GM12878 (cell line): ENCODE results near the gene TTLL4. TPM values are rescaled to one million over a fixed set of nuclear protein-coding genes. Genes with fewer than 3 reads are reported as not detected.

Source experiments
- ATAC-seq: fragments of 200-7000 bp; cut with Tn5 transposase; 3 replicates; pipeline ENCODE4 v1.9.1; 2020; ENCODE audit warnings: mild to moderate bottlenecking, moderate library complexity
- BruUV-seq: library from RNA; stranded (reverse); fragments of 400-500 nt; replicated peaks from 2 replicates; lab custom pipeline; 2021; lab: Mats Ljungman, UMichigan
- CTCF ChIA-PET: fragments of 300-600 bp; sonication (Branson Sonifier 250); formaldehyde crosslinking; extraction: SDS; loops from one replicate; lab custom pipeline; 2021; ENCODE audit warnings: inconsistent platforms; lab: Yijun Ruan, JAX
- POLR2A ChIA-PET: fragments of 350-600 bp; formaldehyde crosslinking; extraction: SDS; loops from one replicate; lab custom pipeline; 2021; ENCODE audit warnings: inconsistent platforms; lab: Charles Lee
- RAD21 ChIA-PET: fragments of 300-600 bp; sonication (Branson Sonifier 250); formaldehyde crosslinking; loops from one replicate; lab custom pipeline; 2023; ENCODE audit warnings: antibody characterized with exemption; ENCODE audit not compliant: unreplicated experiment; lab: Charles Lee
- SMC1A ChIA-PET: fragments of 300-600 bp; sonication (Branson Sonifier 250); formaldehyde crosslinking; loops from one replicate; lab custom pipeline; 2023; ENCODE audit not compliant: unreplicated experiment, uncharacterized antibody; lab: Charles Lee
- DNase-seq: peaks from one replicate; pipeline ENCODE4 v3.0.0-alpha.2; 2011; ENCODE audit warnings: low read depth, low spot score
- FAIRE-seq: peaks from 3 replicates; lab custom pipeline; 2011; peaks lifted over from hg19 to GRCh38; lab: Jason Lieb, UNC
- H2AFZ ChIP-seq: 2 replicates; pipeline ENCODE4 v1.6.0; 2011; ENCODE audit warnings: low read depth, low read length, control low read depth; ENCODE audit not compliant: control insufficient read depth
- H3K27ac ChIP-seq: 2 replicates; pipeline ENCODE4 v1.5.1; 2011; ENCODE audit warnings: control low read depth; ENCODE audit not compliant: control insufficient read depth, insufficient read depth
- H3K27me3 ChIP-seq, 2 experiments: replicated peaks in 1 of 2; 2 replicates each; pipeline versions ENCODE4 v1.6.0 to v1.6.1; 2011; ENCODE audit warnings: low read length in 1 of 2; ENCODE audit not compliant: control insufficient read depth in 2 of 2, insufficient read depth in 2 of 2
- H3K36me3 ChIP-seq, 2 experiments: 2 replicates each; pipeline ENCODE4 v1.5.1; 2011; ENCODE audit warnings: low read length in 1 of 2; ENCODE audit not compliant: control insufficient read depth in 2 of 2, insufficient read depth in 2 of 2
- H3K4me1 ChIP-seq: 2 replicates; pipeline ENCODE4 v1.6.1; 2011; ENCODE audit warnings: mild to moderate bottlenecking, low read length, moderate library complexity, mixed read lengths; ENCODE audit not compliant: control insufficient read depth, insufficient read depth
- H3K4me2 ChIP-seq: 2 replicates; pipeline ENCODE4 v1.6.0; 2011; ENCODE audit warnings: control low read depth; ENCODE audit not compliant: control insufficient read depth, insufficient read depth
- H3K4me3 ChIP-seq: fragments of 200-600 bp; sonication (generic); 2 replicates; pipeline ENCODE4 v1.5.1; 2016
- H3K79me2 ChIP-seq: 2 replicates; pipeline ENCODE4 v1.6.0; 2011; ENCODE audit warnings: low read length; ENCODE audit not compliant: control insufficient read depth, insufficient read depth
- H3K9ac ChIP-seq: 2 replicates; pipeline ENCODE4 v1.8.0; 2011; ENCODE audit warnings: low read length, control low read depth, mixed read lengths; ENCODE audit not compliant: control insufficient read depth, insufficient read depth
- H3K9me3 ChIP-seq: replicated peaks from 3 replicates; pipeline ENCODE4 v1.5.1; 2011; ENCODE audit warnings: mild to moderate bottlenecking, low read length; ENCODE audit not compliant: control insufficient read depth, insufficient read depth
- H4K20me1 ChIP-seq: 2 replicates; pipeline ENCODE4 v1.6.0; 2011; ENCODE audit not compliant: control insufficient read depth, insufficient read depth
- JUND ChIP-seq: IDR thresholded peaks from 2 replicates; pipeline ENCODE4 v1.6.1; 2012; ENCODE audit warnings: low read depth, mild to moderate bottlenecking, low read length, improper control_type of control experiment, moderate library complexity
- NBN ChIP-seq: fragments of 450-650 bp; IDR thresholded peaks from 2 replicates; pipeline ENCODE4 v1.6.1; 2016
- NFIC ChIP-seq: IDR thresholded peaks from 2 replicates; pipeline ENCODE4 v1.6.1; 2012; ENCODE audit warnings: low read depth, mild to moderate bottlenecking, inconsistent platforms, low read length, moderate library complexity
- RCOR1 ChIP-seq: conservative IDR thresholded peaks from 2 replicates; pipeline ENCODE4 v1.6.1; 2012; ENCODE audit warnings: low read depth, low read length, improper control_type of control experiment
- YBX1 ChIP-seq: fragments of 450-650 bp; IDR thresholded peaks from 2 replicates; pipeline ENCODE4 v1.6.1; 2016; ENCODE audit warnings: antibody characterized with exemption
- YY1 ChIP-seq: IDR thresholded peaks from 2 replicates; pipeline ENCODE4 v1.6.1; 2011; ENCODE audit warnings: low read depth, mild to moderate bottlenecking, low read length
- ZNF622 ChIP-seq: fragments of 450-650 bp; IDR thresholded peaks from 2 replicates; pipeline ENCODE4 v1.6.1; 2017; ENCODE audit warnings: mild to moderate bottlenecking, inconsistent platforms
- WGBS: methylation state at CpG from one replicate; pipeline ENCODE4 v1.1.6; 2016; ENCODE audit warnings: low lambda C conversion rate; ENCODE audit not compliant: insufficient replicate concordance, insufficient coverage; ENCODE audit errors: missing lambda C conversion rate; 5-methylcytosine and 5-hydroxymethylcytosine counted together
- in situ Hi-C: fragments of 300-500 bp; cut with MboI; formaldehyde crosslinking; loops from 9 replicates; pipeline ENCODE4 v1.14.3; 2018; ENCODE audit warnings: mixed read lengths
- intact Hi-C: fragments of 100-400 bp; cut with micrococcal nuclease; formaldehyde crosslinking; loops from one replicate; pipeline ENCODE4 v1.14.2; 2022; ENCODE audit not compliant: unreplicated experiment
- polyA plus RNA-seq, 11 experiments: library from polyadenylated mRNA; depleted of rRNA in 4 of 11; unstranded in 6 of 11; stranded (reverse) in 5 of 11; fragments of >200 nt; fragmentation: Nextera tagmentation in 4 of 11; fragmentation: Illumina TruSeq in 1 of 11; extraction: Ambion mirVana in 4 of 11; extraction: Trizol in 1 of 11; gene quantifications; 1 replicate in 1 of 11; 2 replicates in 10 of 11; pipeline versions ENCODE4 v1.2.1 to v1.2.3, GENCODE V29; 2011 to 2016; ENCODE audit warnings: inconsistent platforms in 2 of 11, missing spikeins in 2 of 11, low read depth in 1 of 11
- total RNA-seq, 4 experiments: library from RNA; depleted of rRNA in 3 of 4; stranded (reverse); fragments of >200 nt in 3 of 4; fragmentation: Illumina TruSeq in 1 of 4; extraction: Trizol in 1 of 4; gene quantifications; 2 replicates each; pipeline versions ENCODE4 v1.2.1 to v1.2.3, GENCODE V29; 2013 to 2021
- TF ChIP-seq, protein P1 (sequence below): IDR thresholded peaks from 2 replicates; pipeline ENCODE4 v1.6.1; 2012; ENCODE audit warnings: mild to moderate bottlenecking, low read depth, low read length
- TF ChIP-seq, protein P2 (sequence below): IDR thresholded peaks from 2 replicates; pipeline ENCODE4 v1.6.1; 2011; ENCODE audit warnings: borderline replicate concordance, low read depth, mild to moderate bottlenecking, moderate library complexity, low read length; ENCODE audit not compliant: insufficient read depth, poor library complexity, severe bottlenecking

The TTLL4 gene
- total and polyA plus RNA-seq, 10 of the 15 experiments (the other 5 are each of a cell fraction or from before 2014, with no cell fraction given), result 16.6 to 63.1 (median 32.9) TPM

DNA sequence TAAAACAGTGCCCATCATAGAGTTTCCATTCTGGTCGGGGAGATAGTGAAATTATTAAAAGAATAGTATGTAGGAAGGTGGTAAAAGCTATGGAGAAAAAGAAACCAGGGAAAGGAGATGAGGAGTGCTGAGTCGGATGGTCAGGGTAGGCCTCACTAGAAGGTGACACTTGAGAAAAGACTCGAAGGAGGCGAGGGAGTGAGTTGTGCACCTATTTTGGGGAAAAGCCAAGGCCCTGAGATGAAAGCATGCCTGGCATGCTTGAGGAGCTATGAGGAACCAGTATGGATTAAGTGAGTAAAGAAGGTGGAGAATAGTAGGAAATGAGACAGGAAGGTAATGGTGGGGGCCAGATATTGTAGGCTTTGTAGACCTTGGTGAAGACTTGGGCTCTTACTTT, 7.3 kb upstream of the TTLL4 start:
- no peak for TF ChIP-seq YBX1
- no peak for TF ChIP-seq ZNF622
- no peak for TF ChIP-seq YY1
- TF ChIP-seq JUND, result no peak
- ChIA-PET RAD21 (no interaction called here), SMC1A (no interaction called here), POLR2A (no interaction called here), CTCF (no interaction called here)
- no peaks in the 10 kb centered on the region for H3K9me3 ChIP-seq
- FAIRE-seq (no peak), DNase-seq (no peak), ATAC-seq (no peak)
- intact Hi-C loops (no loop called here), in situ Hi-C loops (no loop called here)
- H3K79me2 ChIP-seq, result no peaks in the 10 kb centered on the region
- peaks cover 0 to 2% of the 10 kb centered on the region in 2 experiments; a peak in 1 of 4 replicates for H3K36me3 ChIP-seq
- no peak overlapping the region for H3K9ac ChIP-seq
- no peak overlapping the region for H3K4me3 ChIP-seq
- H3K27me3 ChIP-seq, result no peaks in the 10 kb centered on the region
- no peaks in the 10 kb centered on the region for H4K20me1 ChIP-seq
- no TSS peak for BruUV-seq
- H3K4me2 ChIP-seq, result no peak overlapping the region
- peaks cover 7% of the 10 kb centered on the region for H3K4me1 ChIP-seq
- no peak overlapping the region for H2AFZ ChIP-seq
- no peak overlapping the region for H3K27ac ChIP-seq
- 86% methylated on average over 4 of the region's 4 CpGs for whole genome bisulfite sequencing

DNA sequence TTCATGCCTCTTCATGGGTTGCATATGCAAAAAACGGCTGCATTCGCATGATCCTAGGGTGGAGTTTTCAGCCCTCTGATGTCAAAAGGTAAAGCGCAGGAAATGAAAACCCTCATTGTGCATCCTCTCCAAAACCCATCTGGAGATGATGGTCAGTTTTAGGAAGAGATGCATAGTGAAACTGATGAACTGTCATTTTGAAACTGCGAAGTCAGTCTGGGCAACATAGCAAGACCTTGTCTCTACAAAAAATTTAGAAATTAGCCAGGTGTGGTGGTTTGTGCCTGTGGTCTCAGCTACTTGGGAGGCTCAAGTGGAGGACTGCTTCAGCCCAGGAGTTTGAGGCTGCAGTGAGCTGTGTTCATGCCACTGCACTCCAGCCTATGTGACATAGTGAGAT, 2.5 kb upstream of the TTLL4 start:
- no peak overlapping the region for H3K9ac ChIP-seq
- H2AFZ ChIP-seq, result no peak overlapping the region
- peaks cover 20% of the 10 kb centered on the region for H3K79me2 ChIP-seq
- H4K20me1 ChIP-seq, result no peaks in the 10 kb centered on the region
- intact Hi-C loops, result no loop called here
- ChIA-PET RAD21 (interaction anchor here (1.0 kb wide), 1 partner anchor 190 kb away, joined by 6 read pairs; no protein-coding TSS in a partner anchor), CTCF (interaction anchor here (0.7 to 1.5 kb wide), 6 partner anchors 22 to 669 kb away, joined by 3 to 8 read pairs (median 3); partner anchors contain the start of genes BCS1L and ZNF142), POLR2A (interaction anchor here (0.7 kb wide), 1 partner anchor 490 kb away, joined by 4 read pairs; no protein-coding TSS in a partner anchor), SMC1A (interaction anchor here (0.9 to 1.8 kb wide), 4 partner anchors 21 to 201 kb away, joined by 3 to 5 read pairs (median 4); partner anchors contain the start of genes RNF25 and STK36)
- 23% methylated on average over 4 of the region's 4 CpGs for WGBS
- no peak overlapping the region for H3K4me3 ChIP-seq
- no TSS peak for BruUV-seq
- H3K4me1 ChIP-seq, result peaks cover 7% of the 10 kb centered on the region
- peak; percentile 41 for FAIRE-seq
- H3K9me3 ChIP-seq, result no peaks in the 10 kb centered on the region
- peak; percentile 64 for DNase-seq
- H3K4me2 ChIP-seq, result 0 out of 2 replicates have a peak overlapping the region, but pooled peaks have one; percentile 2
- no peak overlapping the region for H3K27ac ChIP-seq
- peak; percentile 28 for ATAC-seq
- no peaks in the 10 kb centered on the region for H3K27me3 ChIP-seq
- no peaks in the 10 kb centered on the region for H3K36me3 ChIP-seq
- in situ Hi-C loops, result no loop called here
- TF ChIP-seq RCOR1 (no peak), NBN (no peak), NFIC (peak; percentile 61)
- TF ChIP-seq, protein P1, sequence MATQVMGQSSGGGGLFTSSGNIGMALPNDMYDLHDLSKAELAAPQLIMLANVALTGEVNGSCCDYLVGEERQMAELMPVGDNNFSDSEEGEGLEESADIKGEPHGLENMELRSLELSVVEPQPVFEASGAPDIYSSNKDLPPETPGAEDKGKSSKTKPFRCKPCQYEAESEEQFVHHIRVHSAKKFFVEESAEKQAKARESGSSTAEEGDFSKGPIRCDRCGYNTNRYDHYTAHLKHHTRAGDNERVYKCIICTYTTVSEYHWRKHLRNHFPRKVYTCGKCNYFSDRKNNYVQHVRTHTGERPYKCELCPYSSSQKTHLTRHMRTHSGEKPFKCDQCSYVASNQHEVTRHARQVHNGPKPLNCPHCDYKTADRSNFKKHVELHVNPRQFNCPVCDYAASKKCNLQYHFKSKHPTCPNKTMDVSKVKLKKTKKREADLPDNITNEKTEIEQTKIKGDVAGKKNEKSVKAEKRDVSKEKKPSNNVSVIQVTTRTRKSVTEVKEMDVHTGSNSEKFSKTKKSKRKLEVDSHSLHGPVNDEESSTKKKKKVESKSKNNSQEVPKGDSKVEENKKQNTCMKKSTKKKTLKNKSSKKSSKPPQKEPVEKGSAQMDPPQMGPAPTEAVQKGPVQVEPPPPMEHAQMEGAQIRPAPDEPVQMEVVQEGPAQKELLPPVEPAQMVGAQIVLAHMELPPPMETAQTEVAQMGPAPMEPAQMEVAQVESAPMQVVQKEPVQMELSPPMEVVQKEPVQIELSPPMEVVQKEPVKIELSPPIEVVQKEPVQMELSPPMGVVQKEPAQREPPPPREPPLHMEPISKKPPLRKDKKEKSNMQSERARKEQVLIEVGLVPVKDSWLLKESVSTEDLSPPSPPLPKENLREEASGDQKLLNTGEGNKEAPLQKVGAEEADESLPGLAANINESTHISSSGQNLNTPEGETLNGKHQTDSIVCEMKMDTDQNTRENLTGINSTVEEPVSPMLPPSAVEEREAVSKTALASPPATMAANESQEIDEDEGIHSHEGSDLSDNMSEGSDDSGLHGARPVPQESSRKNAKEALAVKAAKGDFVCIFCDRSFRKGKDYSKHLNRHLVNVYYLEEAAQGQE, result no peak
- TF ChIP-seq, protein P2, sequence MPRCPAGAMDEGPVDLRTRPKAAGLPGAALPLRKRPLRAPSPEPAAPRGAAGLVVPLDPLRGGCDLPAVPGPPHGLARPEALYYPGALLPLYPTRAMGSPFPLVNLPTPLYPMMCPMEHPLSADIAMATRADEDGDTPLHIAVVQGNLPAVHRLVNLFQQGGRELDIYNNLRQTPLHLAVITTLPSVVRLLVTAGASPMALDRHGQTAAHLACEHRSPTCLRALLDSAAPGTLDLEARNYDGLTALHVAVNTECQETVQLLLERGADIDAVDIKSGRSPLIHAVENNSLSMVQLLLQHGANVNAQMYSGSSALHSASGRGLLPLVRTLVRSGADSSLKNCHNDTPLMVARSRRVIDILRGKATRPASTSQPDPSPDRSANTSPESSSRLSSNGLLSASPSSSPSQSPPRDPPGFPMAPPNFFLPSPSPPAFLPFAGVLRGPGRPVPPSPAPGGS, result no peak
